Inferior parietal cortex (tissue), 1 donor: Measurements from ENCODE around the gene BHMT2.
A peak's percentile ranks its signal among the peaks of the same experiment; 100 is the strongest.

Experiments
- DNase-seq: peaks from one replicate; pipeline ENCODE4 v3.0.0-alpha.2; 2016; ENCODE audit errors: extremely low spot score

Gene BHMT2

DNA sequence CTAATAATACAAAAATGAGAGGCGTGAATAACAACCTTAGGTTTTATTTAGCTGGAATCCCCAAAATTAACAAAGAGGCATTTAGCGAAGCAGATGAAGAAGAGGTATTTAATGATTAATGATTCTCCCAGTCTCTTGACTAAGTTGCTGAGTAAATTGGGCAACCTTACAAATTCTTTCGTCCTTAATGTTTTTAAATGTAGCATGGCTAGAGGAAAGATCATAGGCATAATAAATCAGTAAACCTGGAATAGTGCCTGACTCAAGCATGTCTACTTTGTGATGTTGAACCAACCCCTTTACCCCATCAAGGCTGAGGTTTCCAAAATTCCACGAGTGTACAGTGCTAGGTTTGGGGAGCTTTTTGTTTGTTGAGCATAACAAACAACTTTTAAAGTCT lies 49.9 kb downstream of the BHMT2 start:
- no peak for DNase-seq

GRCh38 chr5:79120221-79120620 lies 50.7 kb downstream of the BHMT2 start:
- no peak for DNase-seq

GRCh38 chr5:79122973-79123372 lies 53.4 kb downstream of the BHMT2 start:
- DNase-seq, result no peak

- DNase-seq, result no peak
These were observed 55.0 kb downstream of the BHMT2 start for GRCh38 chr5:79124607-79125006.

DNA sequence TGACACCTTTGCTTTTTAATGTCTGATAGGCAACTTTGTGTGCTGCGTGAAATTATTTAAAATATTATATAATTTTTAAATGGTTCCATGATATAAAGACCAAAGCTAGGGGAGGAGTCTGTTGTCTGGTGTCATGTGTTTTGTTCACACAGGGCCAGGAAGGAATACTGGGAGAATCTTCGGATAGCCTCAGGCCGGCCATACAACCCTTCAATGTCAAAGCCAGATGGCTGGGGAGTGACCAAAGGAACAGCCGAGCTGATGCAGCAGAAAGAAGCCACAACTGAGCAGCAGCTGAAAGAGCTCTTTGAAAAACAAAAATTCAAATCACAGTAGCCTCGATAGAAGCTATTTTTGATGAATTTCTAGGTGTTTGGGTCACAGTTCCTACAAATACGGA lies 61.2 kb downstream of the BHMT2 start:
- no peak for DNase-seq

GRCh38 chr5:79133121-79133656 lies 63.6 kb downstream of the BHMT2 start:
- DNase-seq, result peak; percentile 78

DNA sequence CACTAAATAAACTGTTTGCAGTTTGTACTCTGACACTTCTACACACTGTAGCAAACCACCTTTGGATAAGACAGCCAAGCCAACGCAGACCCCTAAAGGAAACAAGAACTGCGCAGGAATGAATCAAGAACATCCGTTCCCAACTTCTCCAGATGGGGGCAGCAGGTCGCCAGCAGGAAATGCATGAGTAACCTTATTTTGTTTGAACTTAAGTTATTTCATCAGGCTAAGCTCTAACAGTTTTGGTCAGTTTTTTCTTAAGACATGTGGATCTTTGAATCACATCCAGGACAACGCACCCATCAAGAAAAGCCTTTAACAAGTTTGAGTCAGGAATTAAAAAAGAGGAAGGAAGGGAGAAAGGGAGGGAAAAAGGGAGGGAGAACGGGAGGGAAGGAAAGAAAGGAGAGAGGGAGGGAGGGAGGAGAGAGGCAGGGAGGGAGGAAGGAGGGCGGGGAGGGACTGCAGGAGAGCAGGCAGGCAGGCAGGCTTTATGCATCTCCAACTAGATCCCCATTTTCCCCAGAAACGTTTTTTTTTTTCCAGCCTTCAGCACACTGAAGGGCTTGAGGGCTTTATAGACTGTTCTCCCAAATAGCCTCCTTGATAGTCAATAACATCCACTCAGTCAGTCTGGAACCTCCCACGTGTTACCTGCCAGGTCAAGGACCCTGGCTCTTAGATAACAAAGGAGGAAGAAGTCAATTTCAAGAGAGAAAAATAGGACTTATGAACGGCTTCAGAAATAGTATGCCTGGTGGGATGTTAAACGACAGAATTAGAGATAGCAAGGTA lies 64.3 kb downstream of the BHMT2 start:
- DNase-seq, result peak; percentile 83

GRCh38 chr5:79135790-79136553 lies 66.4 kb downstream of the BHMT2 start:
- DNase-seq, result no peak

DNA sequence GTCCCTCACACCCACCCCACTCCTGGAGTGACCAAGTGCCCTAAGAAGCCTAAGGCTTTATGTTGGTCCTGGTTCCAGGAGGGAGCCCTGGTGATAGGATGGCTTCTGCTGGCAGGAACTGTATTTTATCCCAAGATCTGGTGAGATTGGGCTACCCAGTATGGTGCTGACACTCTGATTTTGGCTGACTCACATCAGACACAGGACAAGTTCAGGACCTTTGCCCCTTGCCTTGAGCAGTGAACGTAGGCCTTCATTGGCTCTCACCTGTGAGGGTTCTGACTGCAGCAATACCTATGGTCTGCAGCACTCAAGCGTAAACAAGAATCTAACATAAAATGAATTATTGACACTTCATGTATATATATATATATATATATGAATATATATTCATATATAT lies 67.1 kb downstream of the BHMT2 start:
- DNase-seq, result no peak
